Mucosa of gallbladder (tissue), 1 donor: ENCODE data around the gene ZNF335. TPM values are rescaled to one million over a fixed set of nuclear protein-coding genes. Genes with fewer than 3 reads are reported as not detected.
"Not testable (repeated sequence)": the region's sequence is repeated elsewhere in the genome, so short reads cannot be mapped to it uniquely, and the experiment has no call there.

Experiments
- DNase-seq: peaks from one replicate; pipeline ENCODE4 v3.0.0-alpha.2; 2020; ENCODE audit warnings: low spot score
- total RNA-seq: library from RNA; stranded (reverse); gene quantifications from one replicate; pipeline ENCODE4 v1.2.1, GENCODE V29; 2021
- donor health status: DM: no; HTN: no; CAD: no.

The ZNF335 gene
- total RNA-seq, 1 donor from 2014 or later: 19.4 TPM

GRCh38 chr20:45934586-45935415 lies 37.2 kb downstream of the ZNF335 start, which contains the start of gene PCIF1:
PCIF1 (plus strand) TSS chr20:45934683; CDS start chr20:45939000, 4,317 bp downstream.
- DNase-seq: peak; percentile 99

- DNase-seq: no peak
Observed at GRCh38 chr20:45934046-45934585, 37.9 kb downstream of the ZNF335 start.

- peak; percentile 66 for DNase-seq
Observed at GRCh38 chr20:45933266-45934045, 38.5 kb downstream of the ZNF335 start.

- DNase-seq: not testable (repeated sequence)
Observed at GRCh38 chr20:45931680-45932079, 40.3 kb downstream of the ZNF335 start.

GRCh38 chr20:45927071-45927878 lies 44.7 kb downstream of the ZNF335 start:
- no peak for DNase-seq

GRCh38 chr20:45926731-45927070 lies 45.3 kb downstream of the ZNF335 start:
- no peak for DNase-seq

- DNase-seq: no peak
Observed at GRCh38 chr20:45925821-45926506, 46.0 kb downstream of the ZNF335 start.

- peak; percentile 50 for DNase-seq
Observed at GRCh38 chr20:45924391-45925261, 47.4 kb downstream of the ZNF335 start.

- no peak for DNase-seq
Observed at GRCh38 chr20:45921337-45922189, 50.4 kb downstream of the ZNF335 start.

GRCh38 chr20:45920462-45921336 lies 51.3 kb downstream of the ZNF335 start:
- no peak for DNase-seq

- peak; percentile 73 for DNase-seq
Observed at GRCh38 chr20:45919542-45920399, 52.2 kb downstream of the ZNF335 start.

- DNase-seq: no peak
Observed at GRCh38 chr20:45918779-45919537, 53.0 kb downstream of the ZNF335 start.

GRCh38 chr20:45918182-45918737 lies 53.7 kb downstream of the ZNF335 start:
- no peak for DNase-seq

GRCh38 chr20:45917790-45918141 lies 54.2 kb downstream of the ZNF335 start:
- DNase-seq: no peak

GRCh38 chr20:45913116-45913515 lies 58.9 kb downstream of the ZNF335 start:
- no peak for DNase-seq

GRCh38 chr20:45912344-45912682 lies 59.7 kb downstream of the ZNF335 start:
- DNase-seq: no peak
